HG03565 (cell line): Measurements from ENCODE around the gene NCKAP5.

ENCODE experiments used
- ATAC-seq: cut with Tn5 transposase; IDR thresholded peaks from one replicate; pipeline ENCODE4 v1.9.1; 2021; ENCODE audit warnings: mild to moderate bottlenecking, moderate library complexity; ENCODE audit not compliant: unreplicated experiment

Gene NCKAP5

GRCh38 chr2:132923787-132924186 lies 644.5 kb downstream of the NCKAP5 start:
- ATAC-seq, result no peak

GRCh38 chr2:132915812-132916549 lies 652.3 kb downstream of the NCKAP5 start:
- peak; percentile 92 for ATAC-seq

- no peak for ATAC-seq
Observed at GRCh38 chr2:132911726-132912724, 656.2 kb downstream of the NCKAP5 start.

- ATAC-seq, result no peak
Observed at GRCh38 chr2:132910432-132910831, 657.8 kb downstream of the NCKAP5 start.

- ATAC-seq, result no peak
Observed at GRCh38 chr2:132909427-132909826, 658.8 kb downstream of the NCKAP5 start.

GRCh38 chr2:132904142-132904842 lies 664.0 kb downstream of the NCKAP5 start:
- no peak for ATAC-seq

GRCh38 chr2:132902626-132903025 lies 665.6 kb downstream of the NCKAP5 start:
- ATAC-seq, result no peak

- no peak for ATAC-seq
Observed at GRCh38 chr2:132901661-132902060, 666.6 kb downstream of the NCKAP5 start.

- no peak for ATAC-seq
Observed at GRCh38 chr2:132897111-132897510, 671.2 kb downstream of the NCKAP5 start.

GRCh38 chr2:132896073-132896472 lies 672.2 kb downstream of the NCKAP5 start:
- no peak for ATAC-seq

- ATAC-seq, result no peak
Observed at GRCh38 chr2:132891498-132891897, 676.8 kb downstream of the NCKAP5 start.

GRCh38 chr2:132886574-132886973 lies 681.7 kb downstream of the NCKAP5 start:
- ATAC-seq, result no peak

GRCh38 chr2:132884705-132885104 lies 683.6 kb downstream of the NCKAP5 start:
- no peak for ATAC-seq

GRCh38 chr2:132884292-132884691 lies 684.0 kb downstream of the NCKAP5 start:
- no peak for ATAC-seq

GRCh38 chr2:132883430-132883829 lies 684.8 kb downstream of the NCKAP5 start:
- ATAC-seq, result no peak

- no peak for ATAC-seq
Observed at GRCh38 chr2:132881546-132881945, 686.7 kb downstream of the NCKAP5 start.

GRCh38 chr2:132877923-132878322 lies 690.3 kb downstream of the NCKAP5 start:
- no peak for ATAC-seq

- ATAC-seq, result no peak
Observed at GRCh38 chr2:132876745-132877391, 691.4 kb downstream of the NCKAP5 start.

- ATAC-seq, result no peak
Observed at GRCh38 chr2:132875193-132875592, 693.1 kb downstream of the NCKAP5 start.

GRCh38 chr2:132873738-132874137 lies 694.5 kb downstream of the NCKAP5 start:
- ATAC-seq, result no peak

GRCh38 chr2:132871831-132872230 lies 696.4 kb downstream of the NCKAP5 start:
- ATAC-seq, result no peak
